COLO668 (cell line): ENCODE data around the gene DAP3.
"Not testable (repeated sequence)": the region's sequence is repeated elsewhere in the genome, so short reads cannot be mapped to it uniquely, and the experiment has no call there.

Source experiments
- DNase-seq: peaks from one replicate; lab custom pipeline; 2025; ENCODE audit not compliant: unreplicated experiment; lab: John Stamatoyannopoulos, UW

Gene DAP3

GRCh38 chr1:155681776-155682175 is 7.1 kb upstream of the DAP3 start:
- no peak for DNase-seq

DNA sequence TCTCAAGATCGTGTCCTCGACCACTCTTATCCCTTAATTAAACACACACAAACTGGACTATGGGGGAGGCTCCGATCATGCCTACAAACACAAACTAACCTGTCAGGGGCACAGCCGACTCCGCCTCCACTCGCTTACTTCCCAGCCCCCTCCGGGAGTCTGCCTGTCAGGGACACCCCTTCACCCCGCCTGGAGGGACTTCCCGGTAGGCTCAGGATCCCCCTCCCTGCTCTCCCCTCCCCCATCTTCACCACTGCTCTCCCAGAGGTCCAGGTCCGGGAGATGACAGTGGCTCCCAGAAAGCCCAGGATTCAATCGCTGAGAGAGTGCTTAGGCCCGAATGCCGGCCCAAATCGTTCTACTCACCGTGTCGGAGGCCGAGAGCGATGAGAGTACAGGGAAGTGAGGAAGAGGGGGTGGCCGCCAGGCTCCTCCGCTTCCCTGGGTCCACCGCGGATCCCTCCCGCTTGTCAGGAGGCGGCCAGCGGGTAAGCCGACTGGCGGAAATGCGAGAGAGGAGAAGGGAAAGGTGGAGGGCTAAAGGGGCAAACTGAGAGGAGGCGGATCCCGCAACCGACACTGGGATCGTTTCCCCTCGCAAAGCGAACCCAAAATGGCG is 1.1 kb upstream of the DAP3 start:
- not testable (repeated sequence) for DNase-seq

DNA sequence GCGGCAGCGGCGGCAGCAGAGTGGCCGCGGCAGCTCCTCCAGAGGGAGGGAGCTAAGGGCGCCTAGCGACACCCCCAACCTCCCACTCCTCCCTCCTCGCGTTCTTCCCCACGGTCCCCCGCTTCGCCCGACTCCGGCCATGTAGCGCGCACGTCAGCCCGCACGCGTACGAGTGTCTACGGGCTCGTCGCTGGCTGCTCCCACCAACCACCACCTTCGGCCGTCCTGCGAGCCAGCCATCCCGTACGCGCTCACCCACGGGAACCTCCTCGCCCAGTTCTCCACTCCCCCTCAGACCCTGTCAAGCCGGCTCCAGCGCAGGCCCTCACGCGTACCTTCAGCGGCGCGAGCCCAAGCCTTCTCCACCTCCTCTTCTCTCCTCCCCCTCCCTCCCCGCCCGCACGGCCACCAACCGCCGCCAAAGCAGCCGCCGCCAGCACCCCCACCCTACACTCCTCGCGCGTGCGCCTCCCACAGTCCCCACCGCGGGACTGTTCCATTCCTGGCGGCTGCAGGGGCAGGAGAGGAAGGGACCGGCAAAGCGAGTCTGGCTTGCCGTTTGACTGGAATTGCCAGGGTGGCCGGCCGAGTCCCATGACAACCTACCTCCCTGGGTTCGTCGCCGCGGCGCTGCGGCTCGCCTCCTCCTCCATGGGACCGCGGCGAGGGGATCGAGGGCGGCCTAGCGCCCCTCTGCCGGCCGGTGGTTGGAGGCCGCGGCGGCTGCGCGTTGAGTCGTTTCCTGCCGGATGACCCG is 389 bp upstream of the DAP3 start, which contains the start of gene YY1AP1:
Gene YY1AP1 (minus strand): TSS at position 451 of the 757 bp plus-strand sequence. CDS start 8,338 bp downstream, outside the sequence.
- peak; percentile 95 for DNase-seq

DNA sequence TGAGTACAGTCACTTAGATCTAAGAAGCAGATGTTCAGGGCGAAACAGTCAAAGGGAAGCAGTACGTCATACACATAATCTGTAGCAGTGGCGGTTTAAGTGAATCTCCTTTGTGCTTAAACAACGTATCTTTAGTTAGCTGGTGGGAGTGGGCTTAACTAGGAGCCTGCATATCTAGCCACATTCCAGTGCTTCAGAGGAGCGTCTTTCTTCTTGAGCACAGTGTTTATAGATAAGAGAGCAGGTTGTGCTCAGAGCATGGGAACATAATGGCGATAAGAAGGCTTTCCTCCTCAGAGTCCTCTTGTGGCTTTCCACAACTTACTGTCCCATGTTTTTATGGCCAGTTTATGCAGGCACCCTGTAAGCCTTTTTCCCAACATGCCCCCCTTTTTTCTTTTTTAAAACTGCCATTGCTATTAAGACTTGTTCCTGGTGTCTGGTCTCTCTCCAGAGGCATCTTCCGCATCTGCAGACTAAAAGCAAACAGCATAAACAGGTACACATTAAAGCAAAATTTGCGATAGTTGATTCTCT is 3.2 kb downstream of the DAP3 start:
- no peak for DNase-seq

DNA sequence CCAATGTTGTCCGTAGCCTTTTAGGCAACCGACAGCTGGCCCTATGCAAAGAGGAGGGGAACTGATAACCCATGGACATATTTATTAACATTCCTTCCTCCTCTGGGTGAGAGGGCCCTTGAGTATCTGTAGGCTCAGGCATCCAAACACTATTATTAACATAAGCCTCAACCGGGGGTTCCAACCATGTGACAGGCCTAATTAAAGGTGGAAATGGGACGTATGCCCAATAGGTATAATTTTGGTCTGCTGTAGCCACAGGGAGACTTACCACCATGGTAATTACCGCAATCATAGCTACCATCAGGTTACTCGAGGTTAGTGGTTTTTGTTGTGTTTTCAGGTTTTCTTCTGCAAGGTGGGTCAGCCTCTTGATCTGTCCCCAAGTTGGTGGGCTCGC is 5.3 kb downstream of the DAP3 start:
- DNase-seq: no peak

- no peak for DNase-seq
Observed at GRCh38 chr1:155695072-155695471, 6.2 kb downstream of the DAP3 start.

DNA sequence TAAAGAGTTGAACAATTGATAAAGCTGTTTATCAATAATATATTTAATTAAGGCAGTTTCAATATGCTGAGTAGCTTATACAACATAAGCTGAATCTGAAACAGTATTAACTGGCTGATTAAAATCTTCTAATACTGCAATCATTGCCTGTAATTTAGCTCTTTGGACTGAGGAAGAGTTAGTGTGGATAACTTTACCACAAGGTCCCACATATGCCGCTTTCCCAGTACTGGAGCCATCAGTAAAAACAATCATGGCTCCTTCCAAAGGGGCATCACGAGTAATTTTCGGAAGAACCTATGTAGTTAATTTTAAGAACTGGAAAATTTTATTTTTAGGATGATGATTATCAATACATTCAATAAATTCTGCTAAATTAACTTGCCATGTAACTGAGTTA is 6.7 kb downstream of the DAP3 start:
- DNase-seq: no peak

GRCh38 chr1:155696524-155696923 is 7.6 kb downstream of the DAP3 start:
- DNase-seq: no peak

DNA sequence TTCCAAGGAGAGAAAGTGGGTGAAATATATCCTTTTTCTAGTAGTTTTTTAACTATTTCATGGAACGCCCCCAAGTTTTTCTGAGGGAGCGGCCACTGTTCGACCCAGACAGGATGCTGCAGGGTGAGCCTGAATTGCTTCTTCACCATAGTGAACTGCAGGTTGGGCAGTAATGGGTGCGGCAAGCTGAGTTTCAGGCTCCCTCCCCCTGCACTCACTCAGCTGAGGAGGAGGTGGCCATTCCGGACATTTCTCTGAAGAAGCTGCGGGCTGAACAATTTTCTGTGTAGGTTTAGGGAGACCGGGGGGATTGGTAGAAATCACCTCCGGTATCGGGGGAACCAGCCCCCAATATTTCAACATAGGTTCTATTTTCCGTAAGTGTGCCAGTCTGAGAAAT is 8.2 kb downstream of the DAP3 start:
- no peak for DNase-seq

DNA sequence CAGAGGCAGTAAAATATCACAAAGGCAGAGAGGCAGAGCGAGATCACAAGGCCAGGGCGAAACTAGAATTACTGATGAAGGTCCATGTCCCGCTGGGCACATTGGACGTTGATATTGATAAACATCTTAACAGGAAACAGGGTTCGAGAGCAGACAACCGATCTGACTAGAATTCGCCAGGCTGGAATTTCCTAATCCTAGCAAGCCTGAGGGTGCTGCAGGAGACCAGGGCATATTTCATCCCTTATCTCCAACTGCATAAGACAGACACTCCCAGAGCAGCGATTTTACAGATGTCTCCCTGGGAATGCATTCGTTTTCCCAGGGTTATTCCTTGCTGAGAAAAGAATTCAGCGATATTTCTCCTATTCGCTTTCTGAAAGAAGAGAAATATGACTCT is 8.7 kb downstream of the DAP3 start:
- DNase-seq: not testable (repeated sequence)

GRCh38 chr1:155698382-155699038 is 9.6 kb downstream of the DAP3 start:
- no peak for DNase-seq

GRCh38 chr1:155699062-155699461 is 10.2 kb downstream of the DAP3 start:
- DNase-seq: not testable (repeated sequence)

GRCh38 chr1:155701675-155702074 is 12.8 kb downstream of the DAP3 start:
- not testable (repeated sequence) for DNase-seq

DNA sequence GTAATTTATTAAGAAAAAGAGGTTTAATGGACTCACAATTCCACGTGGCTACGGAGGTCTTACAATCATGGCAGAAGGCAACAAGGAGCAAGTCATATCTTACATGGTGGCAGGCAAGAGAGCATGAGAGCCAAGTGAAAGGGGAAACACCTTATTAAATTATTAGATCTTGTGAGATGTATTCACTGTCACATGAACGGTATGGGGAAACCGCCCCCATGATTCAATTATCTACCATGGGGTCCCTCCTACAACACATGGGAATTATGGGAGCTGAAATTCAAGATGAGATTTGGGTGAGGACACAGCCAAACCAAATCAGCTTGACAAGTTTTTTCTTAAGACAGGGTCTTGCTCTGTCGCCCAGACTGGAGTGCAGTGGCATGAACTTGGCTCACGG is 14.3 kb downstream of the DAP3 start:
- DNase-seq: no peak

DNA sequence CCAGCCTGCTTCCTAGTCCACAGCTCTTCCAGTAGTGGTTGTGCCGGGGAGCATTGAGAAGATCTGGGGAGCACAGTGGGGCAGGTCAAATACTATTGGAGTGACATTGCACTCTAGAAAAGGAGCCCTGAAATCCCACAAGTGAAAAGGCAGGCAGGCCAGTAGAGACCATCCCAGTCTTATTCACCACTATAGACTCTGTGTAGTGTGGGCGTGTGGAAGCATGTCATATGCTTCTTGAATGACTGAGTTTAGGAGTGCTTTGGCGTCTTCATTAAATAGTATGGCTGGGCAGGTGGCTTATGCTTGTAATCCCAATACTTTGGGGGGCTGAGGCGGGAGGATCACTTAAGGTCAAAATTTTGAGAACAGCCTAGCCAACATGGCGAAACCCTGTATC is 15.5 kb downstream of the DAP3 start:
- DNase-seq: not testable (repeated sequence)

DNA sequence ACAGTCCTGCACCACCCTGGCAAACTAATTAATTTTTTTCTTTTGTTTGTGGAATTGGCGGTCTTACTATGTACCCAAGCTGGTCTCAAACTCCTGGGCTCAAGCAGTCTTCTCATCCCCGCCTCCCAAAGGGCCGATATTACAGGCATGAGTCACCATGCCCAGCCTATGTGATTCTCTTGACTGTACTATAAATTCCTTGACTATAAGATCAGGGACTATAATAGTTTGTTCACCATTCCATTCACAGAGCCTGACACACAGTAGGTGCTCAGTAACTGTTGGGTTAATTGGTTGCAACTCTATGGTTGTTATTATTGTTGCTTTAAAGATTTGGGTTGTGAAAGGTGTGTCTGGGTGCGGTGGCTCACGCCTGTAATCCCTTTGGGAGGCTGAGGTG is 17.2 kb downstream of the DAP3 start:
- DNase-seq: no peak

DNA sequence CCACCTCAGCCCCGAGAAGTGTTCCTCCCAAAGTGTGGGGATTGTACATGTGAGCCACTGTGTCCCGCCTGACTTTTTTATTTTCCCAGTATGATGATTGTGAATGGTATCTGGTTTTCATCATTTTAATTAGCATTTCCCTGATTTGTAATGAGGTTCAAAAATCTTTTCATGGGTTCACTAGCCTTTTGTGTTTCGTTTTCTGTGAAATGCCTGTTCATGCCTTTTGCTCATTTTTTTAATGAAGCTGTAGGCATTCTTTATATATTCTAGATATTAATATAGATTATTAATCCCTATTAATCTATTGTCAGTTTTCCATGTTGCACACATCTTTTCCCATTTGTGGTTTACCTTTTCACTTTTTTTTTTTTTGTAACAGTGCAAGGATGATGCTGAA is 20.5 kb downstream of the DAP3 start:
- DNase-seq: no peak

DNA sequence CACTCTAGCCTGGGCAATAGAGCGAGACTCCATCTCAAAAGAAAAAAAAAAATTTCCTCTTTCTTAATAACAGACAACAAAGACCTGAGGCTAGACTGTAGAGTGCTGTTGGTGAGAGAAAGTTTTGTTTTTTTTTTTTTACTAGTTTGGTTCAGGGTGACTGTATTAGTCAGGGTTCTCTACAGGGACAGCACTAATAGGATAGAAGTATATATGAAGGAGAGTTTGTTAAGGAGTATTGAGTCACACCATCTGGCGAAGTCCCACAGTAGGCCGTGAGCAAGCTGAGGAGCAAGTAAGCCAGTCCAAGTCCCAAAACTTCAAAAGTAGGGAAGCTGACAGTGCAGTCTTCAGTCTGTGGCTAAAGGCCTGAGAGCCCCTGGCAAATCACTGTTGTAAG is 22.6 kb downstream of the DAP3 start:
- DNase-seq: not testable (repeated sequence)

- not testable (repeated sequence) for DNase-seq
Observed at GRCh38 chr1:155712636-155713035, 23.7 kb downstream of the DAP3 start.

GRCh38 chr1:155713075-155713474 is 24.2 kb downstream of the DAP3 start:
- DNase-seq: no peak

DNA sequence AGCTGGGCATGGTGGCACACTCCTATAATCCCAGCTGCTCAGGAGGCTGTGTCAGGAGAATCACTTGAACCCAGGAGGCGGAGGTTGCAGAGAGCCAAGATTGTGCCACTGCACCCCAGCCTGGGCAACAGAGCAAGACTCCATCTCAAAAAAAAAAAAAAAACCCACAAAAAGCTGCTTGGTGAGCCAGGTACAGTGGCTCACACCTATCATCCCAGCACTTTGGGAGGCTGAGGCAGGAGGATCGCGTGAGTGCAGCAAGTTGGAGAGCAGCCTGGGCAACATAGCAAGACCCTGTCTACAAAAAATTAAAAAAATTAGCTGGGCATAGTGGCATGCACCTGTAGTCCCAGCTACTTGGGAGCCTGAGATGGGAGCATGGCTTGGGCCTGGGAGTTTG is 26.2 kb downstream of the DAP3 start:
- DNase-seq: not testable (repeated sequence)

DNA sequence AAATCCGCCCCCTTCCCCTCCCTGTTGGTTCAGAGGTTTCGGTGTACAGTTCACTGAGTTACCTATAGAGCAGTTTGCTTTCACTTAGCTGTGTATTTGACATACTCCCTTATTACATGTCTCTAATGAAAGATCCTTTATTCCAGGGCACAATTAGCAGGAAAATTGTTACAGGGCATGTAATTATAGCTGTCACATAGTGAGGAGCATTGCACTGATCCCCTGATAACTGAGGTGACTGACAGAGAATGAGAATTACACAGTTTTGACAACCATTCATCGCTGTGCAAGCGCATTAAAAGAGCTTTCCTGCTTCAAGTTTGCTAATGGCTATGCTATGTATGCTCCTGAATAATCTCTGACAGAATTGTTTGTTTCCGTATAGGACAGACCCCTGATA is 26.9 kb downstream of the DAP3 start:
- no peak for DNase-seq
